HG03066 (cell line): ENCODE measurements around the gene MEA1.
A peak's percentile ranks its signal among the peaks of the same experiment; 100 is the strongest.
"Not testable (repeated sequence)": the region's sequence is repeated elsewhere in the genome, so short reads cannot be mapped to it uniquely, and the experiment has no call there.

ENCODE experiments used
- ATAC-seq: cut with Tn5 transposase; IDR thresholded peaks from one replicate; pipeline ENCODE4 v1.9.1; 2021; ENCODE audit warnings: low read depth; ENCODE audit not compliant: unreplicated experiment

MEA1 gene

GRCh38 chr6:43013843-43014433 is at the start of gene MEA1, which contains the start of gene KLHDC3:
MEA1 (minus strand) TSS chr6:43013946; CDS start chr6:43013813, 133 bp downstream.
KLHDC3 (plus strand) TSS chr6:43014249; CDS start chr6:43017193, 2,944 bp downstream.
- ATAC-seq, result peak; percentile 98

GRCh38 chr6:43062818-43063217 is 49.1 kb upstream of the MEA1 start:
- no peak for ATAC-seq

- no peak for ATAC-seq
These were observed 48.1 kb upstream of the MEA1 start for GRCh38 chr6:43061861-43062260.

- no peak for ATAC-seq
These were observed 47.2 kb upstream of the MEA1 start for GRCh38 chr6:43060755-43061633.

GRCh38 chr6:43060034-43060754 is 46.4 kb upstream of the MEA1 start:
- no peak for ATAC-seq

- ATAC-seq, result peak; percentile 97
These were observed 45.7 kb upstream of the MEA1 start, which contains the start of the genes KLC4 and MRPL2 for GRCh38 chr6:43059168-43060033. KLC4 (plus strand) TSS chr6:43059631; CDS start chr6:43061336, 1,705 bp downstream. MRPL2 (minus strand) TSS chr6:43059434; CDS start chr6:43059381, 53 bp downstream.

- ATAC-seq, result no peak
These were observed 44.8 kb upstream of the MEA1 start for GRCh38 chr6:43058531-43058930.

GRCh38 chr6:43055966-43056365 is 42.2 kb upstream of the MEA1 start:
- ATAC-seq, result no peak

GRCh38 chr6:43054206-43054943 is 40.6 kb upstream of the MEA1 start:
- ATAC-seq, result no peak

- peak; percentile 89 for ATAC-seq
These were observed 39.9 kb upstream of the MEA1 start, which contains the start of gene CUL7 for GRCh38 chr6:43053545-43054205. CUL7 (minus strand) TSS chr6:43053851; CDS start chr6:43052788, 1,063 bp downstream.

- peak; percentile 16 for ATAC-seq
These were observed 39.2 kb upstream of the MEA1 start for GRCh38 chr6:43052842-43053544.

- ATAC-seq, result no peak
These were observed 38.6 kb upstream of the MEA1 start for GRCh38 chr6:43052225-43052841.

- no peak for ATAC-seq
These were observed 37.2 kb upstream of the MEA1 start for GRCh38 chr6:43050981-43051380.

GRCh38 chr6:43047998-43048397 is 34.3 kb upstream of the MEA1 start:
- no peak for ATAC-seq

- no peak for ATAC-seq
These were observed 31.7 kb upstream of the MEA1 start for GRCh38 chr6:43045371-43045930.

GRCh38 chr6:43043310-43043709 is 29.6 kb upstream of the MEA1 start:
- ATAC-seq, result no peak

GRCh38 chr6:43041475-43041874 is 27.7 kb upstream of the MEA1 start:
- ATAC-seq, result not testable (repeated sequence)
